ENCODE results near the gene MIP.

MIP gene

GRCh38 chr12:56488041-56488955 lies 33.8 kb upstream of the MIP start, which contains the start of gene GLS2:
GLS2 (minus strand) TSS chr12:56488161; CDS start chr12:56488118, 43 bp downstream.
- peak; percentile 3 for DNase-seq (ENCODE audit: low read depth, low spot score)
- peak within 1 kb of the TSS; percentile 59 for H3K4me3 ChIP-seq (ENCODE audit: low read depth, low read length)
- TF ChIP-seq CTCF (IDR thresholded peaks at IDR 0.05; ENCODE audit: insufficient read depth, low read length, missing control alignments) = no peak
- POLR2A ChIA-PET = interaction anchor here (1.1 kb wide), 1 partner anchor 154 kb away, joined by 3 read pairs; the partner anchor contains the start of gene PAN2
- CTCF ChIA-PET = interaction anchor here (0.9 to 1.5 kb wide), 3 partner anchors 24 to 148 kb away, joined by 3 to 4 read pairs (median 3); no protein-coding TSS in a partner anchor

GRCh38 chr12:56487448-56488040 lies 33.1 kb upstream of the MIP start:
- POLR2A ChIA-PET = interaction anchor here (1.1 kb wide), 1 partner anchor 154 kb away, joined by 3 read pairs; the partner anchor contains the start of gene PAN2
- CTCF ChIA-PET = interaction anchor here (0.9 to 1.5 kb wide), 3 partner anchors 24 to 149 kb away, joined by 3 to 4 read pairs (median 3); no protein-coding TSS in a partner anchor
- H3K4me3 ChIP-seq (ENCODE audit: low read depth, low read length) = peak overlapping the region; percentile 59
- DNase-seq (ENCODE audit: low read depth, low spot score) = no peak
- TF ChIP-seq CTCF (IDR thresholded peaks at IDR 0.05; ENCODE audit: insufficient read depth, low read length, missing control alignments) = no peak

GRCh38 chr12:56486694-56487093 lies 32.2 kb upstream of the MIP start:
- no peak for TF ChIP-seq CTCF (IDR thresholded peaks at IDR 0.05; ENCODE audit: insufficient read depth, low read length, missing control alignments)
- POLR2A ChIA-PET = no interaction called here
- CTCF ChIA-PET = interaction anchor here (2.5 kb wide), 1 partner anchor 22 kb away, joined by 6 read pairs; no protein-coding TSS in a partner anchor
- no peak for DNase-seq (ENCODE audit: low read depth, low spot score)
- H3K4me3 ChIP-seq (ENCODE audit: low read depth, low read length) = no peak overlapping the region

GRCh38 chr12:56484566-56484965 lies 30.1 kb upstream of the MIP start:
- ChIA-PET POLR2A (no interaction called here), CTCF (interaction anchor here (0.6 to 2.5 kb wide), 6 partner anchors 10 to 215 kb away, joined by 3 to 6 read pairs (median 3); no protein-coding TSS in a partner anchor)
- no peak for TF ChIP-seq CTCF (IDR thresholded peaks at IDR 0.05; ENCODE audit: insufficient read depth, low read length, missing control alignments)
- no peak for DNase-seq (ENCODE audit: low read depth, low spot score)
- H3K4me3 ChIP-seq (ENCODE audit: low read depth, low read length) = no peak overlapping the region

GRCh38 chr12:56479625-56480024 lies 25.2 kb upstream of the MIP start:
- H3K4me3 ChIP-seq (ENCODE audit: low read depth, low read length) = no peak overlapping the region
- no peak for DNase-seq (ENCODE audit: low read depth, low spot score)
- ChIA-PET CTCF (interaction anchor here (0.6 to 3.1 kb wide), 5 partner anchors 10 to 144 kb away, joined by 3 to 13 read pairs (median 5); no protein-coding TSS in a partner anchor), POLR2A (no interaction called here)
- no peak for TF ChIP-seq CTCF (IDR thresholded peaks at IDR 0.05; ENCODE audit: insufficient read depth, low read length, missing control alignments)
